Myocyte (in vitro differentiated cells): Measurements from ENCODE around the gene GANC. TPM values are rescaled to one million over a fixed set of nuclear protein-coding genes. Genes with fewer than 3 reads are reported as not detected.
A peak's percentile ranks its signal among the peaks of the same experiment; 100 is the strongest.

Source experiments
- DNase-seq: peaks from one replicate; pipeline ENCODE4 v3.0.0-alpha.2; 2012; ENCODE audit warnings: low read depth
- total RNA-seq: library from RNA; depleted of rRNA; stranded (reverse); fragments of >200 nt; gene quantifications from 2 replicates; pipeline ENCODE4 v1.2.3, GENCODE V29; 2014

GANC gene
- total RNA-seq, 1 donor from 2014 or later, result 23.0 TPM

DNA sequence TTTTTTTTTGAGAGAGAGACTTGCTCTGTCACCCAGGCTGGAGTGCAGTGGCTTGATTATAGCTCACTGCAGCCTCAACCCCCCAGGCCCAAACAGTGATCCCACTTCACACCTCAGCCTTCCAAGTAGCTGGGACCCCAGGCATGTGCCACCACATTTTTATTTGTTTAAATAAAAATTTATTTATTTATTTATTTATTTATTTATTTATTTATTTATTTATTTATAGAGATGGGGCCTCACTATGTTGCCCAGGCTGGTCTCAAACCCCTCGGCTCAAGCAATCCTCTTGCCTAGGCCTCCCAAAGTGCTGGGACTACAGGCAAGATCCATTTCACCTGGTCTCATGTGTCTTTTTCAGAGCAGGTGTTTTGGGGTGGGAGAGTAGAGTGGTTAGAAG is 101.8 kb downstream of the GANC start:
- no peak for DNase-seq

DNA sequence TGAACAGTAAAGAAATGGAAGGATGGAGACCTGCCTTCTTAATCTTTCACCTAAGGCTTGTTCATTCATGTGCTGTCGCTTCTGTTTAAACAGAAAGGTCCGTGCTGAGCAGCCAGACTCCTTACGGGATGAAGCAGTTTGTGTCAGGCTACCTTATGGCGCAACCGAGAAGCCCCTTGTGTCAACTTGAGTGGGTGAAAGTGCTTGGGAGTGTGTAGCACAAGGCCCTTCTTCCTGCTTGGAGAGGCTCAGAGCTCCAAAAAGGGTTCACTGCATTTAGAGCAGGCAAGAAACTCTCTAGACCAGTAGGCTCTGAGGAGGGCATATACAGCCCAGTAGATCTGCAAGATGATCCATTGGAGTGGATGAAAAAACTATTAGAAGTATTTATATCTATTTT is 102.3 kb downstream of the GANC start:
- DNase-seq, result no peak

DNA sequence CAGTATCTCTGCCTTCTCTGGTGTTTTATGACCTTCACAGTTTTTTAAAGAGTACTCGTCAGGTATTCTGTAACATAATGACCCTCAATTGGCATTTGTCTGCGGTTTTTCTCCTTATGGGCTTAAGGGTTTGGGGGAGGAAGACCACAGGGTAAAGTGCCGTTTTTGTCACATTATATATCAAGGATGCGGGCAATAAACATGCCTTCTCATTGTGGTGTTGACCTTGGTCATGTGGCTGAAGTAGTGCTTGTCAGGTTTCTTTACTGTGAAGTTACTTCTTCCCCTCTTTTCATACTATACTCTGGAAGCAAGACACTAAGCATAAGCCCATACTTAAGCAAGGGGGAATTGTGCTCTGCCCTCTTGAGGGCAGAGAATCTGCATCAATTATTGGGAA is 102.9 kb downstream of the GANC start:
- DNase-seq, result no peak

DNA sequence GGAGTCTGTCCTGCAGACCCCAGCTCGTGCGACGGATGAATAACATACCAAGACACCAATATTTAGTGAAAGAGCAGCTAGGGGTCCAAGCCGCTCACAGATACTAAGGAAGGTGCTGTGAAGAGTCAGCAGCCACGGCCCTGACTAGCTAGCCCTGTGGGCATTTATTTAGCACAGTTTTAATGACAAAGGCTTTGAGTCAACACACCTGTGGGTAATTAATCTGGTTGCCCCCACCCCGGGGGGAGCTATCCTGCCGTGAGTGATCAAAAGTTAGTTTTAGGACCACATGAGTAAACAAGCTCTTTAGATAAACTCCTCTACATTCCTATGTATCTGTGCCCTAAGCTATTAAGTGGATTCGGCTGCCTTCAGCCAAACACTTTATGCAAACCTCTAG is 105.0 kb downstream of the GANC start:
- no peak for DNase-seq

DNA sequence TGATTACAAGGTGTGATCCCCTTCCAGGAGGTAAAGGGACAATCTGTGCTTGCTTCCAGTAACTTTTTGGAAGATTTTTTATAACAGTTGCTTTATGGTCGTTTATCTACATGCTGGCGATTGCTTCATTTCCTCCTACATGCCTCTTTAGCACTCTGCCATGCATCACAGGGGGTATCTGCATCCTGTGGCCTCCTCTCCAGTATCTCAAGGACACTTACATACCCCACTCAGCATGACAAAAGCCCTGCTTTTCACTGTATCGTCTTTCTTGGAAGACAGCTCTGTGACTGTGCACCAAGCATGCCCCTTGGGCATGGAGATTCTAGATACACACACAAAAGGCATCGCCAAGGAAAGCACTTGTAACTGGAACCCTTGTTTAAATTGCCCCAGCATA is 111.6 kb downstream of the GANC start:
- DNase-seq, result no peak

DNA sequence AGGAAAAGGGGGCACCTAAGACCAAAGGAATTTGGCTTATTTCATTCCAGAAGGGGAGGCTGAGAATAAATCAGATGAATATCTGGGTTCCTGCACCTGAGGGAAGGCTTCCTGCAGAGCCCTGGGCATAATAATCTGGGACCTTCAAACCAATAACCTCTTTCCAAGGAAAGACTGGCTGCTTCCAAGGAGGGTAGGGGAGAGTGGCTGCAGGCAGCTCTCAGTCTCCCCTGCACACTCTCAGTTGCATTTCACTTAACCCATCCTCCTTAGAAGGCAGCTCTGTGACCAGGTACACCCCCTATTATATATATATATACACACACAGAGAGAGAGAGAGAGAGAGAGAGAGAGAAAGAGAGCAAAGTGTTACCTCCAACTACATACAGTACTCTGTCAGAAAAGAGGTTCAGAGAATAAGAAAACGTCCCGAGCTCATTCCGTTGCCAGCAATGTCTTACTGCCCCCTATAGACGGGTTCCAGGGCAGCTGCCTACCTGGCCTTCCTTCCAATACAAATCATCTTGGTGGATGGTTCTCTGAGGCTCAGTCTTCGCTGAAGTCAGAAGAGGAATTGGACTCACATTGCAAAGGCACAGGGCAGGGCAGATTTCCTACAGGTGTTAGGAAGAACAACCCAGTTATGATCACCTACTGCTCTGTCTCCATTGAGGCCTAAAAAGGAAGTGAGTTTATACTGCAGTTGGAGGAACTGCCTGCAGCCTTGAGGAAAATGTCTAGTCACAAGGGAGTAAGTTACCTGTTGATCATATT is 112.4 kb downstream of the GANC start:
- DNase-seq, result peak; percentile 46

DNA sequence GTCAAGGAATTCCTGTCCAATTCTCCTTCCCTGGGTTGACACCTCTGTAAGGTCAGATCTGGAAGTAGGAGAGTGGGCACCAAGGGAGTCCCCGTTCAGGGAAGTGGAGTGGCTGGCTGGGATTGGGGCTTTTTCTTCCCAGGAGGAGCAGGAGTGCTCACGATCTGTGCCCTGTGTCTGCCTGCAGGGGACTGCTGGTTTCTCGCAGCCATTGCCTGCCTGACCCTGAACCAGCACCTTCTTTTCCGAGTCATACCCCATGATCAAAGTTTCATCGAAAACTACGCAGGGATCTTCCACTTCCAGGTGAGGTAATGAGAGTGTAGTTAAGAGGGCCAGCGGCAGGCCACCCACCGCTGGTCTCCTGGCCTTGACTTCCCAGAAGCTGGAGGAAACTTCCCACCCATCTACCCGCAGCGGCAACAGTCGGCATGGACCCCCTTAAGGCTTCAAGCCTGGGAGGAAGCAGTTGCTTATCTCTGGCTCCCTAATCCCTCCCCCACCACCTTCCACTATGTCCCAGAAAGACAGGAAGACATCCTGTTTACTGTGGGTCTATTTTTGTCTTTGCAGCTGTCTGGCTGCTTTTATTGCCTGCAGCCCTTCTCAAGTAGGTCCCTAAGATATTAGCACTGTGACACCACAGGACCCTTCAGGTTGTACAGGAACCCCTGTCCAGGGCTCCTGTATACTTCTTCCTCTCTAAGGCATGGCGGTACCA is 113.1 kb downstream of the GANC start:
- DNase-seq, result peak; percentile 82

DNA sequence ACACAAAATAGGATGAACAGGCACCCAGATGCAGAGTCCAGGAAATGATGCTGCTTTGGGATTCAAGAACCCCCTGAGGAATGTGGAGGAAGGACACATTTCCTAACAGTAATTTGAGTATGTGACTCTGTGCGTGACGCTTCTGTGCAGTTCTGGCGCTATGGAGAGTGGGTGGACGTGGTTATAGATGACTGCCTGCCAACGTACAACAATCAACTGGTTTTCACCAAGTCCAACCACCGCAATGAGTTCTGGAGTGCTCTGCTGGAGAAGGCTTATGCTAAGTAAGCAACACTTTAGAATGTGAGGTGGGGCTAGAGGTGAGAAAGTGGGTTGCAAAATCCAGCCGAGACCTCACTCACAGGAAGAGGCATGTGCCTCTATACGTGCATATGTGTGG is 114.6 kb downstream of the GANC start:
- no peak for DNase-seq

DNA sequence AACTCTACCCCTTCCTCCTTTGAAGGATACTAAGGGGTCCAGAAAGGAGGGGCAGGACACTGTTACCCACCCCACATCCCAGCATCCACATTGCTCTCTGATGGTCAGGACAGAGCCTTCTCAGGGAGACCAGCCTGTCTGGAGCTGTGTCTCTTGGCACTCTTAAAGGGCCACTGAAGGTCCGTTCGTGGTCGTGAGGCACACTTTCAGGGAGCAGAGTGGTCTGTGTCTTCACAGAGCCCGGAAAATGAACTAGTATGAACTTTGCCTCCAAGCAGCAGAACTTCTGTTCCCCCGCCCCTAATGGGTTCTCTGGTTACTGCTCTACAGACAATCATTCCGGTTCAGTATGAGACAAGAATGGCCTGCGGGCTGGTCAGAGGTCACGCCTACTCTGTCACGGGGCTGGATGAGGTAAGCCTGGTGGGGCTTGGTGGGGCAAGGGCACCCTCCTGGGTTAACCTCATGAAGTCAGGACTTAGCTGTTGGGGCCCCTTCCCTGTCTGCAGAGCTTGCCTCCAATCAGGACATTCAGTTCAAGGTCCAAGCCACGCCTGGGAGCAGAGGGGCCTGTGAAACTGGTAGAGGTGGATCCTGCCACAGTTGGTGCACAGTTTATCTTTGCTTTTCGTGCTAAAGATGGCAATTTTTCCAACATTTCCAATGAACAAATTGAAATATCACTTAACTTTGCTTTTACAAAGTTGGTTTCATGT is 119.5 kb downstream of the GANC start:
- peak; percentile 30 for DNase-seq

DNA sequence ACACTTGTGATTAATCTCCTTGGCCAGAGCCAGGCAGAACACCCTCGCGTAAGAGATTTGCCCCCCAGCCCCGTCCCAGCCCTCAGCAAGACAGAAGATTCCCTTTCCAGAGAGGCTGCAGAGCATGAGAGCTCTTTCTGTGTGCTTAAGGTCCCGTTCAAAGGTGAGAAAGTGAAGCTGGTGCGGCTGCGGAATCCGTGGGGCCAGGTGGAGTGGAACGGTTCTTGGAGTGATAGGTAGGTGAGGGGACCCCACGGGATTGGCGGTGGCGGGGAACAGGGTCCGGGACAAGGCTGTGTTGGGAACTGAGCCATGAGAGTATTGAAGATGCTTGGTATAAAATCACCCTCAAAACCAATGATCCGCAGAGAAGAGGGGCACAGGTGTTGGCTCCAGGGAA is 121.1 kb downstream of the GANC start:
- DNase-seq, result no peak

DNA sequence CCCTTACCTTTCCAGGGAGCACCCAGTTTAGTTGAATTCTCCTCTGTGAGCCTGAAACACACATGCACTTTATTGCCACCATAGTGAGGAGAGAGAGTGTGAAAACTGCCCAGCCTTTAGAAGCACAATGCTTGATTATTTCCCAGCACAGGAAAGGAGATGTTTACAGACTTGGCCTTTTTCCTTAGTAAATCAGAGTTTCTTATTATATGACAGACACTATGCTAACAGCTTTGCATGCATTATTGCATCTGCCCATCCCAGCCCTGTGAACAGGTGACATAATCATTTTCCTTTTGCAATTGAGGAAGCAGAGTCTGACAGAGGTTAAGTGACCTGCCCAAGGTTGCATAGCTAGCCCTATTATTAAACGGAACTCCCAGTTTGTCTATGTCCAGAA is 122.8 kb downstream of the GANC start:
- DNase-seq, result no peak

DNA sequence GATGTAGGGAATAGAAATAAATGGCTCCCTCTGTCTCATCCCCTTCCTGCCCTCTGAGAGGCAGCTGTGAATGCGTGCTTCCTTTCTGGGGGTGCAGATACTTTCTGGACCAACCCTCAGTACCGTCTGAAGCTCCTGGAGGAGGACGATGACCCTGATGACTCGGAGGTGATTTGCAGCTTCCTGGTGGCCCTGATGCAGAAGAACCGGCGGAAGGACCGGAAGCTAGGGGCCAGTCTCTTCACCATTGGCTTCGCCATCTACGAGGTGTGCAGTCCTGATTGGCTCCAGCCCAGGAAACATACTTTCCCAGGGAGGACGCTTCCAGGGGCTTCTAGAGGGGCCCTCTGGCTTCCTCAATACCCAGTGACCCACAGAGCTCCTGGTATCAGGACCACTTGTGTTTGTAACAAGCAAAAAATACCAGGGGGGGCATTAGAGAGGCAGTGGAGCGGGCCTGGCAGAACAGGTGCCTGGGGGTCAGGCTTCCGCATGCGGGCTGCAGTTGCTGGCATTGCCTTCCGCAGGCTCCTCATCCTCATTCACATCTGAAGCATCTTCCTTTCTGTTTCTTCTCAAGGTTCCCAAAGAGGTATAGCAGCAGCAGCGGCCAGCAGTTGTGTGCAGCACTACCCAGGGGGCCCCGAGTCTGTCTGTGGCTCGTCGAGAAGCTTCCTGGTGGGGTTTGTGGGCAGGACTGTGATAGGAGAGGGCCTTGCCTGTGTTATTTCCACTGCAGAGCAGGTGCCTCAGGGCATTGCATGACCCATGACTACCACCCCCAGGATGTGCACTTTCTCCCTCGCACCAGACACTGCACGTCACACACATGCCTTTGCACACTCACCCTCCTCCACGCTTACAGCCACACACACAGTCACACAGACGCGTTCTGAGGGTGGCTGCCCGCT is 128.8 kb downstream of the GANC start:
- DNase-seq, result no peak

DNA sequence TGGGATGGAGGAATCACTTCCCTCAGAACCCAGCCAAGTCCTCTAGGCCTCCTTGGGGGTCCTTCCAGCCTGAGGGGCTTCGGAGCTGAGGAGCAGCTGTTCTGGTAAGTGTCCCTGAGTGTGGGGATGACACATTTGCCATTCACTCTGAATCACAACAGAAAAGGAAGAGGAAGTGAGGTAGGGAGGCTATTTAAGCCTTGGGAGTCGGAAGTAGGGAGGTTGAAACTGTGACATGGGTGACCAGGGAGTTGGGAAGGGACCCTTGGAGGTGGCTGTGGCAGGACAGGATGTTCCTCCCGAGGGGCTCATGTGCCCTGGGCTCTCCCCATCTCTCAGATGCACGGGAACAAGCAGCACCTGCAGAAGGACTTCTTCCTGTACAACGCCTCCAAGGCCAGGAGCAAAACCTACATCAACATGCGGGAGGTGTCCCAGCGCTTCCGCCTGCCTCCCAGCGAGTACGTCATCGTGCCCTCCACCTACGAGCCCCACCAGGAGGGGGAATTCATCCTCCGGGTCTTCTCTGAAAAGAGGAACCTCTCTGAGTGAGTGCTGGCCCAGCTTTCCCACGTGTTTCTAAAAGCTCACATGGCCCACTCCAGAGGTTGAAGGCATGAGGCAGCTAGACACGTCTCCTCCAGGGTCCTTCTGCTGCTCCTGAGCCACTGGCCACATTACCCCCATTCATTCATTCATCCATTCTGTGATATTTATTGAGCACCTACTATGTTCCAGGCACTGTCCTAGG is 129.6 kb downstream of the GANC start:
- DNase-seq, result no peak

DNA sequence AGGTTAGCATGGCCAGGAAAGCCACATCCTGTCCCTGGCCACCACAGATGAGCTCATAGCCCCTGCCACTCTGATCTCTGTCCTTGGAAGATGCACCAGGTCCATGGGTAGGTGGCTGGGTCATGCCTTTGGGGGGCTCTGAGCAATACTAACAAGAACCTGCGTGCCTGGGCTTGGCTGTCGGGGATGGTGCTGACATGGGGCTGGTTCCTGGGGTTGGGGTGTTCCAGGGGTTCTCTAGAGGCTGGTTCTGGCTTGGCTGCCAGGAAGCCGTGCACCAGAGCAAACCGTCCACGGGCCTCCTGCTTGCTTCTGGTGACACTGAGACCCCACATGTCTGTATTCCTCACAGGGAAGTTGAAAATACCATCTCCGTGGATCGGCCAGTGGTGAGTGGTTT is 130.4 kb downstream of the GANC start:
- DNase-seq, result no peak

DNA sequence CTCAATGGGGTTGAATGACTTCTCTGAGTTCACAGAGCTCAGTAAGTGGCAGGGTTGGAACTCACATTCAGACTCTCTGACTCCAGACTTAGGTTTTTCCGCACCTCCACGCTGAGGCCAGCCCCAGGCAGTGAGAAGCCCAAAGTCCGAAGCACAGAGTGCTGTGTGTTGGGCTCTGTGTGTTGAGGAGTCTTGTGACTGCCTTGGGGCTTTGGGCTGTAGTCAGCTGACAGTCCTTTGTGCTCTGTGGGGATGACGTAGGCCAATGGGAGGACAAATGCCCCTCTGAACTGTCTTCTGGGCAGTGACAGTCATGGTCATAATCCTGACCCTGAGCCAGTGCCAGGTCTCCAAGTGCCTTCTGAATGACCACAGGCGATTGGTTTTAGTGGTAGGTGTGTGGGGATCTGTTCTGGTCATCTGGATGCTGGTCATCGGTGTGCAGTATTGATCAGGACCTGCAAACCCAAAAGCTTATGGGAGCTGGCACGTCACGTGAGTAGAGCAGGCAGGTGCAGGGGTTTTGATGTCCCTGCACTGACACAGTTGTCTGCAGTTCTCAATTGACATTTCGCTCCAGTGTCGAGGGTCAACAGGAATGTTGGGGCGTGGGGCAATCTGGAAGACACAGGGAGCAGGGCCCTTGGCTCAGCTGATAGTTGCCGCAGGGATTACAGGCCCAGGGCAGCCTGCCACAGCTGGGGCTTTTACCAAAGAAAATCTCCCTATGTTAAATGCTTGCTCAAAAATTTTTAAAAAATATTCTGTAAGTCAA is 131.6 kb downstream of the GANC start:
- DNase-seq, result peak; percentile 74

DNA sequence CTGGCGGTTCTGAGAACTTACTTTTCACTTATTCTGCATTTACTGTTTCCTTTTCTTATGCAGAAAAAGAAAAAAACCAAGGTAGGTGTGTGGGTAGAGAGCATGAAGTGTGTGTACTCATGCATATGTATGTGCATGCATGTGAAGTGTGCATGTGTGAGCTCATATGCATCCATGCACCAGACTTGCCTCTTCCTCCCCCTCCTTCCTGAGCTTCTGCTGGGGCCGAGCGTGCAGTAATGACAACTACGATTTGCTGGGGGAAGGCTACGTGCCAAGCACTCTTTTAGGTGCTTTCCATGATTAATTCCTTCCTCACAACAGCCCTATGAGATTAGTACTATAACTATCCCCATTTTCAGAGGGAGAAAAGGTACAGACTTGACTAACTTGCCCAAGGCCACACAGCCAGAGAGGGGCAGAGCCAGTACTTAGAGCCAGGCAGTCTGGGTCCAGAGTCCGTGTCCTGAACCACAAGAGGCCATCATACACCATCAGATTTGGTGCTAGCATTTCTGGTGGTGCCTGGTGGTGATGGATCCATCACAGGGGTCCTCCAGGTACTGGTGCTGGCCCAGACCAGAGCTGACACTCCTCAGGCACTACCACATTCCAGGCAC is 133.0 kb downstream of the GANC start:
- no peak for DNase-seq
